Skin of body (tissue), 2 donors: Measurements from ENCODE around the gene CEP43. TPM values are rescaled to one million over a fixed set of nuclear protein-coding genes. Genes with fewer than 3 reads are reported as not detected.

Experiments used
- DNase-seq: peaks from one replicate; lab custom pipeline; 2025; lab: John Stamatoyannopoulos, UW
- total RNA-seq: library from RNA; depleted of rRNA; stranded (reverse); fragments of >200 nt; gene quantifications from one replicate; pipeline ENCODE4 v1.2.3, GENCODE V29; 2014

Gene CEP43
- total RNA-seq, 1 donor from 2014 or later = 21.4 TPM

DNA sequence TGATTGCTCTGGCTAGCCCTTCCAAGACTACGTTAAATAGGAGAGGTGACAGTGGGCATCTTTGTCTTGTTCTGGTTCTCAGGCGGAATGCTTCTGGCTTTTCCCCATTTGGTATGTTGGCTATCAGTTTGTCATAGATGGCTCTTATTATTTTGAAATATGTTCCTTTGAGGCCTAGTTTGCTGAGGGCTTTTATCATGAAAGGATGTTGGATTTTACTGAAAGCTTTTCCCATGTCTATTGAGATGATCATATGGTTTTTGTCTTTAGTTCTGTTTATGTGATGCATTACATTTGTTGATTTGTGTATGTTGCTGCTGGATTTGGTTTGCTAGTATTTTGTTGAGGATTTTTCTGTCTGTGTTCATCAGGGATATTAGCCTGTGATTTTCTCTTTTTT lies 32.9 kb upstream of the CEP43 start:
- no peak for DNase-seq

DNA sequence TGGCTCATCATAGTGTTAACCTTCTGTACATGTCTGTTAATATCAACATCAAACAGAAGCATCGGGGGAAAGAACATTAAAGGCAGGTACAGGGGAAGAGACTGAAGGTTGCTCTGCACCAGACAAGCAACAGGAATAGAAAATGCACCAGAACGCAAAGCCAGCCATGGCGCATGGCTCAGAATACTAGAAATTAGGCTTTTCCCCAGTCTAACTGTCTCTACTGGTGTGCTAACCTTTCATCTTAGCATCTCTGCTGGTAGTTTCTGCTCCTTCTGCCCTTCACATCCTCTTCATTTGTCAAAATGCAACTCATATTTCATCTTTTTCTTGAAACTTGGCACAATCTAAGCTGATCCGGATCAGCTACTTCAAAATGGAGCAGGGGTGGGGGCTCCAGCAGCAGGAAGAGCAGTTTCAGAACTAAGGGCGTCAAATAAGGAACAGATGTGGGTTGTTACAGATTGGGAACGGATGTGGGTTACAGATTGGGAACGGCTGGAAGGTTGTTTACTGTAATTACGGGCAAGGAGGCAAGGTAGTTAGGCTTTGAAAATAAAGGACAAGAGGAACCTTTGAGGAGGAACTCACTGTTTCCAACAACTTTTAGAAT lies 29.7 kb upstream of the CEP43 start:
- DNase-seq = peak; percentile 61

DNA sequence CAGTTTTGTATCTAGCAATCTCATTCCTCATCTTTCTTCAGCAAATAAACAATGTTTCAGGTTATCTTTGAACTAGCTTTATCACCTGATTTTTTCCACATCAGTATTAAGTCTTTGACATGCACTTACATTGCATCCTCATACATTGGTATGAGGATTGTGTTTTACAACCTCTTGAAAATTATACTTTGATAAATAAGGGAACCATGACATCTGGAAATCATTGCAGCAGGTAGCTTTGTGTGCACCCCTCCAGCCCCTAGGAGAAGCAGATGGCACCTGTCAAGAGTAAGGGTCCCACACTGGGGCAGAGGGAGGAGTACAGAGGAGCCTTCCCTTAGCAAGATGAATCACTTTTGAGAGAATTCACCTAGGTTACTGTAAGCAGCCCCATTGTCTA lies 29.1 kb upstream of the CEP43 start:
- DNase-seq = no peak

DNA sequence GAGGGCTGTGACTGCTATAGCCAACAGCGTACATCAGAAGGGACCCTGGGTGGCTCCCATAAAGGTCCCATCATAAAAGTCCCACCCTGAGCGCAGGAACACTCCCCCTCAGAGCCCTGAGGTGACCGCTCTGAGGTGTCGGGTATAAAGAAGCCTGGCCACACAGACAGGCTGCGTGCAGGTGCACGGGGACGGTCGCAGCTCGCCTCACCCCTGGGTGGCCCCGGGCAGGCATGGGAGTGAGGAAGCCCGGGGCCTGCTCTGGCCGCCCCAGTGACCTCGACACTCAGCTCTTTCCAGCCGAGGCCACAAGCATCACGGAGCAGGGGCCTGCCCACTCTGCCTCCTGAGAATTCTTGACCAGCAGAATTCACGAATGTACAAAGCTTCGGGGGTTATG lies 28.4 kb upstream of the CEP43 start:
- DNase-seq = no peak

DNA sequence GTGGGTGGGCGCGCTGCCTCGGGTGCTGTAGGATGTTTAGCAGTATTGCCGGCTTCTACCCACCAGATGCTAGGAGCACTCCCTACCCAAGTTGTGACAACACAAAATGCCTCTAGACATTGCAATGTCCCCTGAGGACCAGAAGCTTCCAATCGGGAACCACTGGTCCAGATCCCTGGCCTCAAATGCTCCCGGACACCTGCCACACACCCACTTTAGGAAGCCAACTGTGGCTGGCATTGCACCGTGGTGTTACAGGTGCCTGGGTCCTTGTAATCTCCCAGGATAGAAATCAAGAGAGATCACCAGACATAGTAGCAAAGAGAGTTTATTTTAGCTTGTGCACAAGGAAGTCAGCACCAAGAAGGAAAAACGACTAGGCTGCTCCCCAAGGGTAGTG lies 27.9 kb upstream of the CEP43 start:
- DNase-seq = no peak

DNA sequence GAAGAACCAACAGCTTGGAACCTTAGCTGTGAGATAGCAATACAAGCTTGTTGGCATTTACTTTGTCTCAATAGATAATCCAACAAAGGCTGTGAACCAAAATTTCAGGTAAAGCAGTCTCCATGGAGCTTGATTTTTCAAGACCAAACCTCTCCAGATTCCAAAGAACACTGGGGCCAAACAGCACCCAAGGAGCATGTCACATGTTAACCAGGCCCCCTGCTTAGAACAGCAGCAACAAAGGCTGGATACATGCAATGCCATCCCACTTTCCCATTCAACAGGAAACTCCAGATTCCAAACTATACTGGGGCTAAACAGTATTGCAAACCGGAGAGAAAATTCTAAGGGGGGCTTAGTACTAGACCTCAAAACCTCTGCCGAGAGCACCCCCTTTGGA lies 27.1 kb upstream of the CEP43 start:
- DNase-seq = no peak

DNA sequence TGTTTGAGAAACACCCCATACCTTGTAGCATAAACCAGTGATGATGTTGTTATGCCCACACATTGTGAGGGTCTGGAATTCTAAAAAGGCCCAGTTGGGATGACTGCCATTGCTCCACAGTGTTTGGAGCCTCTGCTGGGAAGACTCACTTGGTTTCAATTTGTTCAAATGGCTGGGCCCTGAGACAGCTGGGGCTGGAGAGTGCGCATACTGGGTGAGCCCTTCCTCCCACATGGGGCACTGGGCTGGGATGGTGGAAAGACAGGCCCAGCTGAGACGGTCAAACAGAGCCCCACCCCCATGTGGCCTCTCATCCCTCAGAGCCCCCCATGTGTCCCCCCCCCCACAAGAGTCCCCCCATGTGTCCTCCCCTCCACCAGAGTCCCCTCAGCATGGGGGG lies 22.6 kb upstream of the CEP43 start:
- DNase-seq = no peak

DNA sequence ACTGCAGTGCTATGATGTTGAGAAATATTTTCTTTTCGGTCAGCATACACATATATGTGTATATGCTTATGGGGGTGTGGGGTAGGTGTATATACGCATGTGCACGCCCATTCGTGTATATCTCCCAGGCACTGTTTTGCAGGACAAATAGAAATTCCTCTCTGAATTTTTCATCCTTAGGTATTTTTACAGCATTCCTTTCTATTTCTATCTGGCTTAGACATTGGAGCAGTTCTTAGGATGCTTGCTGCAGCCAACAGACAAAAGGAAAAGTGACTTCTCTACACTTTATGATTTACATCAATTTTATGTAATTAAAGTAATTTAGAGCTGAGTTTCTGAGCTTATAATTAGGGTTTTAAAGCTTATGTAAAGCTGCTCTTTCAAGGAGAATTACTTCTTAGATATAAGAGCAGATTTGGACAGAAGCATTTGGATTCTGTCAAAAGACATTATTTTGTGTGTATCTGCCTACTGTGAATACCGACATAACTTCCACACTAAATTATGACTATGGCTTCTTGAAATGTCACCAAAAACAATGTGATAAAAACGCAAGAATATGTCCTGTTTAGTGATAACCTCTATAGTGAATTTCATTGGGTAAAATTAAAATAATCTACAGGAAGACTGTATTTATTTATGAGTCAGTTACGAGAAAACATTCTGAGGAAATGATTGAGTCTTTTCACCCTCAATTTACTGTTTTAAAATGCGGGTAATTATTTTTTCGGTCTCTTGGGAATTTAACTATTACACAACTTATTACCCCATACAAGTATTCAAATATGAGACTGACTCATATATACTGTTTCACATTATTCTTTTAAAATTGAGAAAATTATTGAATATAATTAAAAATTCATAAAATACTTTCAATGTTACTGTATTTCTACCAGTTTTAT lies 21.3 kb upstream of the CEP43 start:
- DNase-seq = no peak

DNA sequence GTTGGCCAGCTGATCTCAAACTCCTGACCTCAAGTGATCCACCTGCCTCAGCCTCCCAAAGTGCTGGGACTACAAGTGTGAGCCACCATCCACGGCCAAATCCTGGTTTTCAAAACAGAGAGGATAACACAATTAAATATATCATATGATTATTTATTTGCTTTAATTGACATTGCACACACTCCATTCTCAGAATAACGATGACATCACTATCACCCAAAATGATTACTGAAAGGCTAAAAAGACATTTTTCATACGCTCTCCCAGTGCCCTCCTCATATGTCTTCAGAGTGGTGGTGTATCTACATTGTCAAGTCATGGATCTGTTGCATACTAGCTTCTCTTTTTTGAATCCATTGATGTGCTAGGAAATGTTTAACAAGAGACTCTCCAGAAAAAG lies 18.5 kb upstream of the CEP43 start:
- DNase-seq = no peak

DNA sequence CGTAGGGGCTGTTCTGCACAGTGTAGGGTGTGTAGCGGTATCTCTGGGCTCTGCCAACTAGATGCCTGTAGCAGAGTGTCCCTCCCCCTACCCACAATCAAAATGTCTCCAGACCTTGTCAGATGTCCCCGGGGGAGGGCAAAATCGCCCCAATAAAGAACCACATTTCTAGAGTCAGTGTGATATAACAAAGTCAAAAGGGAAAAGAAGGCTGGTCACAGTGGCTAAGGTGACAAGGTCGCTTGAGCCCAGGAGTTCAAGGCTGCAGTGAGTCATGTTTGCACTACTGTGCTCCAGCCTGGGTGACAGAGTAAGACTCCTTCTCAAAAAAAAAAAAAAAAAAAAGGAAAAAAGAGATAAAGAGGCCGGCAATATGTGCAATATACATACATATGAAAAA lies 11.7 kb upstream of the CEP43 start:
- DNase-seq = no peak

DNA sequence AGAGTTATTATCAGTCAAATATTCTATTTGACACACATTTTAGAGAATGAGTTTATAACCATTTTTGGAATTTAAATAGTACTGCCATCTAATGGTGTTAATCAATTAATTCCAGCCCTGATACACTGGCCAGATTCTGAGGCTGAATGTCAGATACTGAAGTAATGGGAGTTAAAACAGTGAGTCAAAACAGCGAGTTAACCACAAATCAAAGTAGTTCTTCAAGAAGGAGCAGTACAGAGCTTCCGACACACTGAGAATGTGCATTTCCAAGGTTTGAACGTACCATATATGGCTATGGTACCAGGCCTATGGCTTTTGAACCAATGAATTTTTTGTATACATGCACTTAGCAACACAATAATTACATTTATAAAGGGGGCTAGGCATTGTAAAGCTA lies 11.3 kb upstream of the CEP43 start:
- DNase-seq = no peak

DNA sequence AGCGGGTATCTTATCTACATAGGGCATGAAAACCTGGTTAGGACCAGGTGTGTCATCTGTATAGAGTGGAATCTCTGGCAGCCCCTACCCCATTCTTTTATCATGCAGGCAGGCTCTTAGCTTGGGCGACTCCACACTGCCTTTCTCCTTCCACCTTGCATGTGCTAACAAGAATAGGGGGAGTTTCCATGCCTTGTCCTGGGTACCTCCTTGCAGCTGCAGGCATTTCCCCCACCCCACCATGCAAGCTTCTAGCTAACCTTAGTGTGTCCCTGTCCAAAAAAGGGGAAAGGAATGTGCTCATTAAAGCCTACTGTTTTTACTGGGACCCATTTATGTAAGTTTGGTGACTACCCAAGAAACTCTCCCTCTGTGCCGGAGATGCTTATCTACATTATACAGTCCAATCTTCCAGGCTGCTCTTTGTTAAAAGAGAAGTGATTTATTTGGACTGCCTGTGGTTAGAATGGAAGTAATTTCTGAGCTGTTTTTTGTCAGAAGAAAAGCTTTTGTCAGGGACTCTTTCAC lies 10.5 kb upstream of the CEP43 start:
- DNase-seq = no peak

DNA sequence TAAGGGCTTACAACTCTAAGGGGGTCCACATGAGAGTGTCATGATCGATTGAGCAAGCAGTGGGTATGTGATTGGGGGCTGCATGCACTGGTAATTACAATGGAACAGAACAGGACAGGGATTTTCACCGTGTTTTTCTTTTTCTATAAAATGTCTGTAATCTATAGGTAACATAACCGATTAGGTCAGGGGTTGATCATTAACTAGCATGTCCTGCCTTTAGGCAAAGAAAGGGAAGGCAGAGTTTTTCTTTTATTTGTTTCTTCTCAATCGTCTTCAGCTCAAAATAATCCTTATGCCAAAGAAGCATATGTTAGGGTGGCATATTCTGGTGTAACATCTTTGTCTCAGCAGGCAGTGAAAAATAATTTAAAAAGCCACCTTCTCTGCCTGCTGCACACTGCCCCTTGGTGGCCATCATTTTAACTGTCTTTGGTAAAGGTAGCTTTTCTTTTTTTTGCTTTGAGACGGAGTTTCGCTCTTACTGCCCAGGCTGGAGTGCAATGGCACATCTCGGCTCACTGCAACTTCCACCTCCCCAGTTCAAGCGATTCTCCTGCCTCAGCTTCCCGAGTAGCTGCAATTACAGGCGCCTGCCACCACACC lies 9.7 kb upstream of the CEP43 start:
- no peak for DNase-seq

DNA sequence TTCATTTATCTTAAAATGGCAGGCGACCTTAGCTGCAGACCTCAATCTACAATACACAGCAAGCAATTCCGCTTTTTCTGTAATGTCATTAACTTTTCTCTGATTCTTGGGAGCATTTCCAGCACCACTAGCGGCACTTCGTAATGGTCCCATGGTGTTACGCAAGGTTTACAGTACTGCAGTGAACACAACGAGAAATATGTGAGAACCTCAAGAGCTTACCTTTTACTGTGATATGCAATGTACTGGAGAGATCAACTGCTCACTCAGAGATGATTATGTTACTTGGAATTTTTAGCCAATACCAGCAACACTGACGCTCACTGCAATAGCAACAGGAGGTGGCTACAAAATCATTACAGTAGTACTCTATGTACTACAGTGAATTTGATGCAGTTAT lies 2.8 kb upstream of the CEP43 start:
- DNase-seq = no peak

DNA sequence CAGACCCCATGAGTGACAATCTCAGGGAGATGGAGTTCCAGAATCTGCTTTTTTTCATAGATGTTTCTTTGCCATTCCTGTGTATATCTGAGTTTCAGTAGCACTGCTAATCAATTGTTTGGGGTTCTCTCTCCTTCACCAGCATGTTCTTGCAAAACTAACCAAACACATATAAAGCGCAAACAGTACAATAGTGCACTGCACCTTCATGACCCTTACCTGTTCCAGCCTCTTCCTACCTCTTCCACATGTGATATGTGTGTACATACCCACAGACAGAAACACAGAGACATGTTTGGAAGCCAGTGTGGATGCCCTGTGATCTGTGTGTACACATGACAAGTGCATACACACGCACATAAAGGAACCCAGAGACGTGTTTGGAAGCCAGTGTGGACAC lies 1.8 kb upstream of the CEP43 start:
- DNase-seq = no peak

DNA sequence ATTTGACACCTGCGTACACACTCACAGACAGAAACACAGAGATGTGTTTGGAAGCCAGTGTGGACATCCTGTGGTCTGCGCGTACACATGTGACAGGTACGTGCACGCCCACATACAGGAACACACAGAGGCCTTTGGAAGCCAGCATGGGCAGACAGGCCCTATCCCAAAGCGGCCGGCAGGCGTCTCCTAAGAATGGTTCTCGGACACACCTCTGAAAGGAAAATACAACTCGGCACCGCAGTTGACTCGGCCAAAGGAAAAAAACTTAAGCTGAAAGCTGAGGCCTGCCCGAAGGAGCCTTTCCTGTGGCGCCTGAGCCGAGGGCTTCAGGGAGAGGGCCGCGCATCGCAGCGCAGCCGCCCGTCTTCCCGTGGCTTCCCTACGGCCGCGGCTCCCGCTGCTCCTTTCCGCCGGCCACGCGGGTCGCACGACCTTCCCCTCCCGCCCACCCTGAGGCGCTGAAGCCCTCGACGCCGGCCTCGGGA lies 1.4 kb upstream of the CEP43 start:
- DNase-seq = no peak

DNA sequence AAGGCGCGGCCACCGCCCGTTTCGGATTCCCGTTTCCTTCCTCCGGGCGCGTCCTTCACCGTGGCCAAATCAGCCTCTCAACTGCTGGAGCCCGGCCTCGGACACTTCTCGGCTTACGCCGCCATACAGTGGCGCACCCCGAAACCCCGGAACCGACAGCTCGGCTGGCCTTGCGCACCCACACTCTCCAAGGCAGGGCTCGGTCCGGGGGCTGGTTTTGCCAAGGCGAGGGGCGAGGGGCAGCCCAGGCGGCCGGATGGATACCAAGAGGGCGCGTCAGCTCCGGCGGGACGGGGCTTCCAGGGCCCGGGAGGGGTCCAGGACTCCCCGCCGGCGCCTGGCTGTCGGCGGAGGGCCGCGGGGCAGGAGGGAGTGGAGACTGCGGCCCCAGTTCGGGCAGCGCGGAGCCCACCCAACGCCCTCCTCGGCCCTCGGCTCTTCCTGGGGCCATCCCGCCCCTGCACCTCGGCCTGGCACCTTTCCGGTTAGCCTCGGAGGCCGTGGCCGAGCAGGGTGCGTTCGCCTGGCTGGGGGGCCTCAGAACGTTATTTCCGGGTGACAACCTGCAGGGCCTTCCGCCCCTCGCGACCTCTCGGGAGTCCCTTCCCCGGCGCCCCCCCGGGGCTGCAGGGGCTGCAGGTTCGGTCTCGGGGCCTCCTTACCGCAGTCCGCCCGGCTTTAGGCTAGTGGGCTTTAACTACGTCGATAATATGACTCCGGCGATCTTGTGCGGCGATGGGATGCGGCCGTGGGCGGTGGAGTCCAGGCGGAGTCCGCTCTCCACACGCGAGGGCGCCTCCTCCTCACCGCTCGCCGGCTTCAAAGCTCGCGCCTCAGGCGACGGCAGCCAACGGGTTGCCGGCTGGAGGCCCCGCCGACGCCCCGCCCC lies 697 bp upstream of the CEP43 start:
- no peak for DNase-seq

DNA sequence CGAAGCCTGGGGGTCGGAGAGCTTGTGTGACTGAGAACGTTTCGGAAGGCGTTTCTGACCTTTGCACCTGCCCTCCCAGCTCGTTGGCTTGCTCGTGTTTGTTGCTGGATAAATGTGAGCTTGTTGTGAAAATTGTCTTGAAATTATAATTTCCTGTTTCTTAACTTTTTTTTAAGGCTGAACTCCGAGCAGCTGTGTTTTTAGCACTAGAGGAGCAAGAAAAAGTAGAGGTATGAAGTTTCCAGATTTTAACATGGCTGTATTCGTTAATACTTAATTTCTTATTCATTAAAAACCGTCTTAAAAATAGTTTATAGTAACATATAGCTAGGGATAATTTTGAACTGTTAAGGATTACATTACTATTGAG lies 672 bp downstream of the CEP43 start:
- DNase-seq = no peak

DNA sequence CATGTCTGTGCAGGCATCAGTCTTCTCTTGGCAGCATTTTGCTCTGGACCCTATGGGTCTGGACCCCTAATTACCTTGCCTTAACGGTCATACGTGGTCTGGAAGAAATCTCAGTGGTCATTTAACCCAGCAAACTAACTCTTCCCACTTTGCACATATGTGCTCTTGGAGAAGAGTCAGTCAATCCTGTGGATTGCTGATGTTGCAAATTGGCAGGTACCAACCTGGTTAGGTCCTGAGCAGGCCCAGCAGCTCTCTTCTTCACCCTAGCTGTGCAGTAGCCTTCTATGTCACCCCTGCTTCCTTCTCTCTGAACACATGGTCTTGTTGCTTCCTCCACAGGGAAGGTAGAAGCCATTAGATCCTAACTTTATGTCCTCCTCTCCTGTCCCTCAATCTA lies 1.6 kb downstream of the CEP43 start:
- DNase-seq = no peak

DNA sequence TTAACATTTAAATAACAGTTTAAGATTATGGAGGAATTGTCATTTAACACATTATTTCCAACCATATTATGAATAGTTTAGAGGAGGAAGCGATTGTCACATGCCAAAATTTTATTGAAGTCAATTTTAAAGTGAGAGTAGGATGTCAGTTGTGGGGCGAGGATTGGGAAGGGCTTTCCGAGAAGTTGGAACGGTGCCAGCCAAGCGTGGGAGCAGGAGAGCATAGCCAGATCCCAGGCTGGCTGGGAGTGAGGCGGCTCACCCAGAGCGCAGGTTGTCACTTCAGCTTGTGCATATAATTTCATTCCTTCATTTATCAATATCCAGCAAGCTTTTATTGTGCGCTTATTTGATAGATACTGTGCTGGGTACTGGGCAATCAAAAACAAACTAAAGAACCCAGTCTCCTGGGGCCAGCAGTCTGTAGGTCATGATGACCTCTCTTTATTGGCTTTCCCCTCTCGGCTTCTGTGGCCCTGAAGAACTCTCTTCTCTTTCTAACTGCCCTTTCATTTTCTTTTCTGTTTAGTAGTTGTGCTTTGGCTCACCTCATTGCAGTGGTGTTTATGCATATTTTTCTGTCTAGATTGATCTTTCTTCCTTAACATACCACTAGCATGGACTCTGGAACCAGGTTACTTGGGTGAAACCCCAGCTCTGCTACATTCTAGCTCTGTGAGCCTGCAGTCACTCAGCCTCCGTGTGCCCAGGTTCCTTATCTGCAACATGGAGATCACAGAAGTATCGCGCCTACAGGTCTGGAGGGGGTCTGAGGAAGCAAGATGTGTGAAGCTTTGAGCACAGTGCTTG lies 6.4 kb downstream of the CEP43 start:
- no peak for DNase-seq

DNA sequence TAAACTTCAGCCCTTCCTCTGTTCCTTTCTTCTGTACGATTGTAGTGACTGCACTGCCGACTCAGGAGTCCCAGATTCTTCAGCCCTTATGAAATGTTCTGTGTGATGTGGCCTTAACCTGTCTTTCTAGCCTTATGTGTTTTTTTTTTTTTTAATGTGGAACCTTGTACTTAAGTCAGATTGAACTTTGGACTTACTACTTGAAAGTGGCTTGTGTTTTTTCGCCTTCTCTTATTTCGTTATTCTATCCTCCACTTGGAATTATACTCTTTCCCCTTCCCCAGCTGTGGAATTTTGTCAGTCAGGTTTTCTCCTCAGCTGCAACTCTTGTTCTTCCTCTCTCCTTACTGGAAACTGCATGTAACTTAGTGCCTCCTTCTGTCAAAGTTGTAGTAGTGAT lies 8.8 kb downstream of the CEP43 start:
- no peak for DNase-seq
